Fibroblast of gingiva (primary cell): ENCODE data around the gene EPB41L3.
"Not testable (repeated sequence)": the region's sequence is repeated elsewhere in the genome, so short reads cannot be mapped to it uniquely, and the experiment has no call there.

ENCODE experiments used
- DNase-seq: peaks from one replicate; pipeline ENCODE4 v3.0.0-alpha.2; 2011; ENCODE audit warnings: low read depth

Gene EPB41L3

GRCh38 chr18:5530629-5531178 lies 13.1 kb downstream of the EPB41L3 start:
- no peak for DNase-seq

DNA sequence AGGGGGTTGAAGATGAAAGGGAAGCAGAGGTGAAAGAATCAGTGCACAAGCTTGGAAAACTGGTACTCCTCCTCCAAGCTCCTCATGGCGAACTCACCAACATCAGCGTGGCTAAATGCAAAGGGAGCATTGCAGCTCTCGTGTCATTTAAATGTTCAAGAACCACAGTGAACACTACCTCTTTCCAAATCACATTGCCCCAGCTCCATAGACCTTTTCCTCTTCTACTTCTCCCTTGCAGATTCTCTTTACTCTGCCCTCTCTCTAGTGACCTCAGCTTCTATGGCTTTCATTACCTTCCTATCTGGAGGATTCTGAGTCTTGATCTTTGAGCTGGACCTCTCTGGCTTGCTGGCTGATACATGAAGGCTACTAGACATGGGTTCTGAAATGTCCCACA lies 14.3 kb downstream of the EPB41L3 start:
- DNase-seq: no peak

- DNase-seq: peak; percentile 92
Observed at GRCh38 chr18:5527603-5528002, 16.2 kb downstream of the EPB41L3 start.

DNA sequence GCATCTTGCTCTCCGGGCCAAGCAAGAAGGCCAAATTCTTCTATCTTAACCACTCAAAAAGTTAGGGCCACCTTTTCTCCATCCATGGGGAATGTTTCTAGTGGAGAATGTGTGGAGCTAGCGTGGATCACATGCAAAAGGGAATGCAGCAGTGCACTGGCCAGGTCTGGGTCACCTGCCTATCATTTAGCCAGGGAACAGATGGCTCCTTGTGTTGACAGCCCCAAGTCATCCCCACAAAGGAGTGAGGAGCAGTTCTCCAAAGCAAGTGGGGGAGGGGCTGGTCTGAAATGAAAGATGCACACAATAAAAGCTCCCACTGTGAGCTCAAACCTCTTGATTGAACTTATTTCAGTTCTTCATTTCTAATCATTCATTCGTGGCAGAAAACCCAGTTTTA lies 19.1 kb downstream of the EPB41L3 start:
- DNase-seq: no peak

GRCh38 chr18:5521000-5521399 lies 22.8 kb downstream of the EPB41L3 start:
- no peak for DNase-seq

DNA sequence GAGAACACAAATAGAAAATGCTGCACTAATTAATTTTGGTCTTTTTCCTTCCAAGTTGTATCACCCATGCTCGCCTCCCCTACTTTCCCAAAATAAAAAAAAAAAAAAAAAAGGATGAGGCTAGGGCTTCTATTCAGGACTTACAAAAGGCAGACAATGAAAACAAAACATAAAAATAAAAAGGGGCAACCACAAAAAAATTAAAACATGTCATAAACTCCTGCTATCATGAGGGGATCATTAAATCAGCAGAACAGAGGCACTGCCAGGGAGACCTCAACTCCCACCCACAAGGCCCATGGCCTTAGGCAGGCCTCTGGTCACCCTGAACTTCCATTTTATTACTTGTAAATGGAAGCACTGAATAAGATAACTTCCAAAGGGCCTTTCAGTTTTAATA lies 23.3 kb downstream of the EPB41L3 start:
- no peak for DNase-seq

DNA sequence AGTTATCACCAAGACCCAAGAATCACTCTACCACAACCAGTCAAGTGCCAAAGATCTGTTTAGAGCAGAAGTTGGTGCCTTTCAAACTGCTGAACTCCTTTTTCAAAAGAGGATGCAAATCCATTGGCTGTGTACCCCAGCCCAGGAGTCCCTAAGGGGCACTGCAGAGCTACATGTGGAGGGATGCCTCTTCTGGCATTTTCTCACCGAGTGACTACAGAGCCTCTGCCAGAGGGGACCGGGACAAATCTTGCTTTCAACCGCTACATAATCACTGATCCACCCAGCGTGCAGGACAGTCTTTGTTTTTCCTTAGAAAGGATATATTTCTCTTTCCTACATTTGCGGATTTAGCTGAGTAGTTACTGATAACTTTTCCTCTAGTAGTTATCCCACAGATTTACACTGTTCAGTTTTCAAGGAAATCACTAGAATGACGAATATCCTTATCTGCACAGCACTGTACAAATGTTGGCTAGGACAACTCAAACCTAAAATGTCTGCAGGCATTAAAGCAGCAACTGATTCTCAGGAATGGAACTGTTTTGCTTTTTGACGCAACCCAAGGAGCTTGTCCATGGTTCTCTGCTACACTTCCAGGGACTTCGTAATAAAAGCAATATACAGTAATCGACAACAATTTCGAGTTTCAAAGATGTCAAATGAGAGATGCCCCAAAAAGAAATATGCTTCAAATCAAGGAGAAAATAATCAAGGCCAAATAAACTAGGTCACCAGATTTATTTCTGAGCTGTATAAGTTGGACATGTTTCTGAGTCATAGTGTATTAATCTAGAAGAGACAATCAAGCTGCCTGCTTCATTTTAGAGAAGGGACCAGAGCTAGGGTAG lies 24.1 kb downstream of the EPB41L3 start:
- DNase-seq: peak; percentile 14

DNA sequence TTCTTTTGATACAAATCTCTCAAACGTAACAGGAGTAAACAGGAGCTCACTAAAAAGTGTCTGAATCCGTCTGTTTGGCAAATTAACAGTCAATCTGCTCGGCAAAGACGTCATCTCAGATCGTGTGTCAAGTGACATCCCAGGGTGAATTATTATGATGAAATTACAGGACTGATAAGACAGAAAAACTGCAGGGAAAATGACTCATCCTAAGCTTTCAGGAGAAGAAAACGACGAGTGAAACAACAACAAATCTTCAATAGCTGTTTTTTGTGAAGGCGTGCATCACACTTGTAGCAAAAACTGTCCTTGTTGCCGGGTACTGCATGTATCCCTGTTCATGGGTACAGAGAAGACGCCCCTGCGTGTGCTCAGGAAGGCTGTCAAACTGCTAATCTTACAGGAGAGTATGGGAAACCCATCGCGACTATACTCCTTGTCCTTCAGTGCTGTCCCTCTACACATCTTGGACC lies 24.9 kb downstream of the EPB41L3 start:
- DNase-seq: peak; percentile 54

DNA sequence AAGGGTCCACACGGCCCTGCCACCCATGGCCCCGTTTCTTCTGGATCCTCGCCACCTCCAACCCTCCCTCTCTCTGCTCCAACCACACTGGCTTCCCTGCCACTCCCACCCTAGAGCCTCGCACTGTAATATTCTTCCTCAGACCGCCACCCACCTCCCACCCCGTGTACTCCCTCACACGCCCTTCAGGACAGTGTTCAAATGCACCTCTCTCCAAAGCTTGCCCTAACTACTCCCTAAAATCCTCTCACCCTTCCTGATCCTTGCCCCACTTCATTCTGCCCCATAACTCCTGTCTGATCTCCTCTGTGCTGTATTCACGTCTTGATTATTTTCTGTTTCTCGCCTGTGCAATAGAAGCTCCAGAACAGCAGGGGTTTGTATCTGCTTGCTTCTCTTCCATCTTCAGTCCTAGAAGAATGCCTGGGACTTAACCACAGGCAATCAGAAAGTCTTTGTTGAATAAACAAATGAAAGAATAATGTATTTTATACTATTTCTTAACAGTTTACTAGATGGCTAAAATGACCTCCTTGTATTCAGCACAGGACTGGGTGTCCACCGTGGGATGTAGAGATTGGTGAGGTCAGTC lies 25.5 kb downstream of the EPB41L3 start:
- DNase-seq: no peak

DNA sequence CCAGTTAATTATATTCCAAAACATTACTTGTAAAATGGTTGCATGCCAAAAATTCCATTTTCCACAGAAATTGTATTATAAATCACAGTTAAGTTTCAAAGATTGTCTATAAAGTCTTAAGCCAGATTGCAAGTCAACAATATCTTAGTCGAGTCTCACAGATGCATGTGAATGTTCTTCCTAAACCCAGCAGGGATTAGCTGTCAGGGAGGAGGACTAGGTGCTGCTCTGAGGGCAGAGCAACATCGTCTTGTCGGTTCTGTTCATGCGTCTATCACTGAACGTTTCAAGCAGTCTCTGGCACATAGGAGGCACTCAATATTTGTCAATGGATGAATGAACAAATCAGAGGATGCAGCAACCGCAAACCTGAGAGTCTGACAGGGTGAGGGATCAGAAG lies 27.0 kb downstream of the EPB41L3 start:
- DNase-seq: no peak

- DNase-seq: no peak
Observed at GRCh38 chr18:5515011-5515784, 28.6 kb downstream of the EPB41L3 start.

- DNase-seq: peak; percentile 9
Observed at GRCh38 chr18:5513947-5514346, 29.9 kb downstream of the EPB41L3 start.

- DNase-seq: no peak
Observed at GRCh38 chr18:5512176-5512575, 31.6 kb downstream of the EPB41L3 start.

DNA sequence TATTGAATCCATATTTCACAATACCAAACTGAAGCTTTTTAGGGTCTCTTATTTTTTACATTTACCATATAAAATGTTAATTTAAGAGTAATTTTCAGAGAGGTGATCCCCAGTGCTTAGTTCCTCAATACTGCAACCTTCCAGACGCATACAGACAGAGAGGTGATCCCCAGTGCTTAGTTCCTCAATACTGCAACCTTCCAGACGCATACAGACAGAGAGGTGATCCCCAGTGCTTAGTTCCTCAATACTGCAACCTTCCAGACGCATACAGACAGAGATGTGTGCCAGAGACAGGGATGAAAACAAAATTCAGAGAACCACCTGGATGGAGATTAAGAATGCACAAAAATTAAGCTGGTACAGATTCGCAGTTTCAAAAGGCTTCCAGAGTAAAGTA lies 32.3 kb downstream of the EPB41L3 start:
- DNase-seq: not testable (repeated sequence)

- no peak for DNase-seq
Observed at GRCh38 chr18:5510135-5510846, 33.5 kb downstream of the EPB41L3 start.

DNA sequence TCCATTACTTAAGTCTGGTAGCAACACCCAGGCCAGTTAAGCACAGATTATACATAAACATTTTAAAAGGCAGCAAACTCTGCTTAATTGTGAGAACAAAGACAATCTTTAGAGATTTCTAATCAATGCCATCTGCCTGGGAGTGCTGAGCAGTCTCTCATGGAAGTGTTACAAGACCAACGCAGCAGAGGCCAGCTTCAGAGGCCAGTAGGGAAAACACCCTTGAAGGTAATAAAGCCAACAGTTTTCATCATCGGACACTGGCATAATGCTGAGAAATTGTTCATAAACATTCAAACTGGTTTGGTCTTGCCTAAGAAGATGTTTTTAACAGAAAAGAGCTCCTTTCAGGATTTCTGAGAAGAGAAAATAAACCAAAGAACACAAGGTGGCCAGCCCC lies 35.0 kb downstream of the EPB41L3 start:
- peak; percentile 65 for DNase-seq

DNA sequence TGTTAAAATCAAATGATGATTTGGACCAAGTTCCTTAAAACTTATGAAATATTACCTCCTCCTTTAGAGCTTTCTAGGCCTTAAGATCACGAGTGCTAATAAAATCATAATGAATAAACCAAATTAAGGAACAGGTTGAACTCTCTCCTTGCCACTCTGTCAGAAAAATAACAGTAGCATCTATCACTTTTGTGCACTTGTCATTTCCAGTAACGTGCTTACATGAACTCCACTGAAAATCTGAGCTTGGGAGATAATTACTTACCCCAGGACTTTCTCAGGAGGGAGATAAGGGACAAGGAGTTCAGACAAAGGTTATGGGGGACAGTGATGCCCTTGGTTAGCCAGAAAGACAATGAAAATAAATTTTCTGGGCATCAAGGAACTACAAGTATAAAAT lies 36.0 kb downstream of the EPB41L3 start:
- DNase-seq: no peak

GRCh38 chr18:5506174-5506573 lies 37.6 kb downstream of the EPB41L3 start:
- DNase-seq: no peak

GRCh38 chr18:5503740-5504139 lies 40.1 kb downstream of the EPB41L3 start:
- peak; percentile 45 for DNase-seq

DNA sequence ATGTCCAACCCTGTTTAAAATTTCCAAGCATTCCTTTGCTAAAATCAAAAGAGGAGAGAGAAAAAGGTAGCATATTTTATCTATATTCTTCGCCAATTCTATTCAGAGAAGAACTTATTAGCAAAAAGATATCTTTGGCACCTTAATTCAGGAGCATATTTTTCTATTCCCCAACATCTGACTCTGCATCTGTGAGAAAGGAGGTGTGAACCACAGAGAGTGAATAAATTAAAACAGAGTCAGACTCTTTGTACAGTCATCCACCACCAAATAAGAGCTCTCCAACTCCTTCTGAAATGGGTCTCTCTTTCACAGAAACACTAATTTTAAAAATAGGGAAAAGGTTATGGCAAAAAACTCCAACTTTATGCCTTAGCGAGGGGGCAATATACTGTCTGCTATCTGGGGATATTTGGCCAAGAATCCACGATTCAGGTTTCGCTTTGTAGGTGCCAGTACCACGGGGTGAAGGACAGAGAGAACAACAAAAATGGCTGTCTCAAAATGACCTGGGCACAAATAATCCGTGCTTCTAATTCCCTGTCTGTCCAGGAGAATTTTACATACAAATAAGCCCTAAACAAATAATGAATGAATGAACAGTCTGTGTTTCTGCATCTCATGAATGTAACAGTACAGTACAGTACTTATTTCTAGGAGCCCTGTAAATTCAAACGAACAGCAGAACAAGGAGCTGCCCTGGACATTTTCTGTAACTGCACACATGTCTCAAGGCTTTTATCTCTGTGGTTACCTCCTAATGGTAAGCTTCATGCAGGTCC lies 43.4 kb downstream of the EPB41L3 start:
- no peak for DNase-seq

GRCh38 chr18:5498452-5498851 lies 45.3 kb downstream of the EPB41L3 start:
- DNase-seq: no peak
